GM21786 (cell line): ENCODE data around the gene OR2G3.

ENCODE experiments used
- ATAC-seq: cut with Tn5 transposase; IDR thresholded peaks from one replicate; pipeline ENCODE4 v1.9.1; 2021; ENCODE audit not compliant: unreplicated experiment

OR2G3 gene

DNA sequence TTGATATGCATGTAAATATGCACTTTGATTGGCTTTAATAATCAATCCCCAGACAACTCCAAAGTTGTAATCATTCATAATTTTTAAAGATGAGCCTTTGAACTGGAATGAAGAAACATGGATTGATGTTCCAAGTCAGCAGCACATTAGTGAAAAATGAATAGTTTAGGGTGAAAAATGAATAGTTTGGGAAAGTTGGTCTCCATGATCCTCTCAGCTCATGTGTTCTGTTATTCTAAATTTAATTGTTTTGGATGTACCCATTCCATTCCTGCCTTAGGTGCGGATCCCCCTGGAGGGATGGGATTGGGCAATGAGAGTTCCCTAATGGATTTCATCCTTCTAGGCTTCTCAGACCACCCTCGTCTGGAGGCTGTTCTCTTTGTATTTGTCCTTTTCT is at the start of gene OR2G3:
Gene OR2G3, plus strand, starts transcription at position 301 of the 400 bp plus-strand sequence. Its CDS starts 0 bp downstream, at position 301.
- no peak for ATAC-seq

DNA sequence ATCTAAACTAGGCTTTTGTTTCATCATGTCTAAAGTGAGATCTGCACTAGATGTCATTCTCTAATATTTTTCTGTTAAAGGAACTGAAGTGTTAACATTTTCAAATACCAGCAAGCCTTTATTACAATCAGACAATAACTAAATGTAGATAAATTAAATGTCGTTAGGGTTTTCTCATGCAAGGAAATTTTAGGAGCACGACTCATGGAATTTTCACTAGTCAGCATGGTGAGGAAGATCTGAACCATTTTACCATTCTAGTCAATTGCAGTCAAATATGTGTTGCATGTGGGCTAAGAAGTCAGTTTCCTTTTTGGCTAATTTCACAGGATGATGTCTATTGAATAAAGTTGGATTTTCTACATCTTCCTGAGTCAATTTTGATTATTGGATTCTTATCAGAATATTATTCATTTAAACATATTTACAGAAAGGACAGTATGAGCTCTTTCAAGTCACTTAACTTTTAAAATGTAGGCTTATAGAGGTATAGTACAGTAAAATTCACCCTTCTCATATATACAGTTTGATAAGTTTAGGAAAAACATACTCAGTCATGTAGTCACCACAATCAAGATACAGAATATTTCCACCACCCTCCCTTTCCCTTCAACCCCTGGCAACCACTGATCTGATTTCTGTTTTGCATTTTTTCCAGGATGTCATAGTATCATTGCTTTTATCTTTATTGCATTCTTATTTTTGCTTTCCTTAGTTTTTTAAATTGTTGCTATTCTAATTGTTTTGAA is 47.3 kb upstream of the OR2G3 start:
- ATAC-seq: no peak

DNA sequence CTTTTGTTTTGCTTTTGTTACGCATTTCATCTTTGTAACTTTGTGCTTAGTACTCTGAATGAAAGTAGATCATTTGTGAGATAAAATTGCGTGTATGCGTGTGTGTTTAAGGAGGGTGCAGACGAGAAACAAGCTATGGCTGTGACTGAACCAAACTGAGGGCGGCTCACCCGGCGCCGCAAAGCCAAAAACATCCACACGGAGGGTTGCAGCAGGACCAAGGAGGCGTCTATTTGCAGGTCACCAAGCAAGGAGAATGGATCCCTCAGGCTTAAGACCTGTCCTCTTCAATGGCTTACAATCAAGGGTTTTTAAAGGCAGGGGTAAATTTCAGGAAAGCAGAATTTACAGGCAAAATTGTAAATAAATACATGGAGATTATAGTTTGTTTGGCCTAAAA is 43.7 kb upstream of the OR2G3 start:
- no peak for ATAC-seq

DNA sequence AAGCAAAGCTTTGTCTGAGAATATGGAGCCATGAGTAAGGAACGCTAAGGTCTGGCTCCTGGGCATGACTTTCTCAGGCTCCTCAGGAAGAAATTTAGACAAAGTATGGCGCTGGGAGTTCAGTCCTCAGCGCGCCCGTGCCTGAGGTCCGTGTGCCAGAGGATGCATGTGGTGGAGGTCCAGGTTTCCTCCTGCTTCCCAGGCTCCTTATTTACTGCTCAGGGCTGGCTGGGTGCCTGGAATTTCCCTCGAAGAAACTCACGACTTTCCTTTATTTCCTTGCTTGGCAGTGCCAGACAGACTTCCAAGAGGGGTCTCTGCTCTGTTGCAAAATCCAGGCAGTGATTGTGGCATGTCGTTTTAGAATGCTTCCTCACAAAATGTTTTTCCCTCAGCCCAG is 43.2 kb upstream of the OR2G3 start:
- ATAC-seq: no peak

DNA sequence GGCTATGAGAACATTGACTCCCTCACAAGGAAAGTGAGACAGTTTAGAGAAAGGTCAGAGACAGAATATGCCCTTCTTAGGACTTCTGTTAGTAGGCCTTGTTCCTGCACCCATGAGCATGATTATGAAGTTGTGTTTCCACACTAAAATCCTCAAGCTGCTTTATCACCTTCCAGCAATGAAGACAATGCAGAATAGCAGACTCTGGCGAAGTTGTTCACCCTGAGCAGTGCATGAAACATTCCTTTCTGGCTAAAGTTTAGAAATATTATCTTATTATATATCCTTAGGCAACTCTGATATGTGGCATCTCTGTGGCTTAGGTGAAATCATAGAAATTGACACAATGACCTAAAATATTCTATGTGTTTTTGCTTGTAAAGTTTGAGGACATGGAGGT is 31.1 kb upstream of the OR2G3 start:
- ATAC-seq: no peak

DNA sequence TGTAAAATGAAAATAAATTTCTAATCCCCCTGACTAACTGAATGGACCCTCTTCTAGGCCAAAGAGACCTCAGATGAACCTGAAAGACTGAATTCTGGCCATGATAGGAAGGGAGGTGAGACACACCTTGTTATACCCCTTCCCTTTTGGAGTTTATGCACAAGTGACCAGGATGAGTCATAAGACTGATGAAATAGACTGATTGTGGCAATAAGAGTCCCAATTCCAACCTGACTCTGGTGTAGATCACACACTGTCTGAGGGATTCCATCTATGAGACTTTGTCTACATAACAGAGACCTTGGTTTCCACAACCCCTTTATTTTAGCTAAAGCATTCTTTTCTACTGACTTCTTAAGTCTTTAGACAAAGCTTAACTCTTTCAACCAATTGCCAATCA is 30.7 kb upstream of the OR2G3 start:
- no peak for ATAC-seq

DNA sequence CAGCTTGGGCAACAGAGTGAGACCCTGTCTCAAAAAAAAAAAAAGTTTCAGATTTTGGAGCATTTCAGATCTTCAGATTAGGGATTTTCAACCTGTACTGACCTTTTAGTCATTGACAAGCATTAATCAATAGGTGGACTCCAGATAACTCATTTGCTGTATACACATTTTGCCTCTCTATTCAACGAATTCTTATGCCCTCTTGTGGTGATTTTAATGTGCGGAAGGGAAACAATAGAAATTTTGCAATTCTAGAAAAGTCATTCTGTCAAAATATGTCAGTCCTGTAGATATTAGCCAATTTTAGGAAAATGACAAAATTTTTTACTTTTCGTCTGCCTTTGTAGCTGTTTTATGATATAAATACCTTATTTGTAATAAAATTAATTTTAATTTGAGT is 28.9 kb upstream of the OR2G3 start:
- ATAC-seq: peak; percentile 61

DNA sequence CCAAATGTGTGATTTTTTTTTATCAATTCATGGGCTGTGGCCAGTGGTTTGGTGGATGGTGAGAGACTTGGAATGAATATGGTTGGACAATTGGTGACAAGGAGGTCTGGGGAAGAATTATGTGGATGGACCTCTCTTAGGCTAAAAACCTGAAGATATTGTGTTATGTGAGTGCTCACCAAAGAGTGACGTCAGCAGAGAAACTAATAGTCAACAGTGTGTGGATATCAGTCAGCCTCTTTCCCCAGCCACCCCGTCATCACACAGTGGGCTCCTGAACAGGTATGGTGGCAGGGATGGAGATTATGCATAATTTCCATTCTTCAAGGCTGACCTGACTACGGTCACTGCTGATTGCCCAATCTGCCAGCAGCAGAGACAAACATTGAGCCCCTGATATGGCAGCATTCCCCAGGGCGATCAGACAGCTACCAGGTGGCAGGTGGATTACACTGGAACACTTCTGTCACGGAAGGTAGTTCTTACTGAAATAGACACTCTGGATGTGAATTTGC is 26.4 kb upstream of the OR2G3 start:
- ATAC-seq: no peak

DNA sequence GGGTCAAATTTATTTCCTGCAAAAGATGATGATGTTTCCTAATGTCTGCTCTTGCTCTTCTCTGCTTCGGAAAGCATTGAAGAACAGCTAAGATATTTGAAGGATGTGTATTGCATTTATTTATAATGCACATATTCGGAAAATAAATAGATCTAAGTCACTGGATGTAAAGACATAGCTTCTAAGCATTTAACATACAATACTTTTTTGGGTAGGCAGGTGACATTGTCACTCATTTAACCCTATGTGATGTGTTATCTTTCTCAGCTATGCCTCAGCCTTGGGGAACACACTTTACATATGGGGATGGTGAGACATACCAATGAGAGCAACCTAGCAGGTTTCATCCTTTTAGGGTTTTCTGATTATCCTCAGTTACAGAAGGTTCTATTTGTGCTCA is 17.3 kb upstream of the OR2G3 start, which contains the start of gene OR2G2:
Gene OR2G2, plus strand, starts transcription at position 301 of the 400 bp plus-strand sequence. Its CDS starts 0 bp downstream, at position 301.
- ATAC-seq: no peak

DNA sequence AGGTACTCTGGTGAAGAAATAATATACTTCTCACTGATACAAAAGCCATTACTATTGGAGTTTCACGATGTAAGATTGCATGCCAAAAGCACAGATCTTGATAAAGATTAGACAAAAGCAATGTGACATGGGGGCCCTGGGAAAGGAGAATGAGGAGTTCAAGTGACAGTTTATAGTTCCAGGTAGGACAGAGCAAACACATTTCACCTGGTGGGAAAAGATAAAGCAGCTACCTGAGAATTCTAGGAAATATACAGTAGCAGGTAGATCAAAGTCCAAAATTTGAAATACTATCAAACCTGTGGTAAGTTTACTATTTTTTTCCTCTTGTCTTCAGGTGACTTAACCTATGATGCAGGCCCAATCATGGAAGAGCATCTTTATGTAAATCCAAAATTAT is 8.0 kb downstream of the OR2G3 start:
- ATAC-seq: no peak

DNA sequence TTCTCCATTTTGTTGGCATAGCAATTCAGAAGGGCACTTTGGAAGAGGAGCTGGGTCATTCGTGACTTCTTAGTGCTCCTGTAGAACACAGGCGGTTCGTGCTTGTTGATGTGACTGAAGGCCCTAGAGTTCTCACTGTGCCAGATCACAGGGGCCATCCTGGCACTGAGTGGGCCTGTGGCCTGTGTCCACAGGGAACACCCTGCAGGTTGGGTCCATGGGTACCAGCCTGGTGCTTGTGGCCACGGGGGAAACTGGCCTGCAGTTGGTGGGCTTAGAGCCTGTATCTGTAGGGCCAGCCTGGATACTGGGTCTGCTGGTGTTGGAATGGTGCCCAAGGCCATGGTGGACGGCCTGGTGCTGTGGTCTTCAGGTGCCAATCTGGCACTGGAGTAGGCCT is 9.2 kb downstream of the OR2G3 start:
- no peak for ATAC-seq

DNA sequence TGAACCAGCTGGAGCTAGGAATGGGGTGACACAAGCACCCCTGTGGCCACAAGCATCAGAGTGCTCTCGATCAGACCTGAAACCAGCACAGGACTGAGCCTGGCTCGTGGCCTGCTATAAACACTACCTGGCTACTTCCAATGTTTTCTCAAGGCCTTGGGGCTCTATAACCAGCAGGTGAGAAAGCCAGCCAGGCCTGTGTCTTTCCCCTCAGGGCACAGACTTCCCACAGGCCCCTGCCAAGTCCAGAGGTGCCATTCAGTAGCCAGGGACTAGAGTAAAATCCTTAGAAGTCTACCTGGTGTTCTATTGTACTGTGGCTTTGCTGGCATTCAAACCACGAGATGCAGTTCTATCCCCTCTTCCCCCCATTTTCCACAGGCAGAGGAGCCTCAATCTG is 22.6 kb downstream of the OR2G3 start:
- ATAC-seq: no peak

DNA sequence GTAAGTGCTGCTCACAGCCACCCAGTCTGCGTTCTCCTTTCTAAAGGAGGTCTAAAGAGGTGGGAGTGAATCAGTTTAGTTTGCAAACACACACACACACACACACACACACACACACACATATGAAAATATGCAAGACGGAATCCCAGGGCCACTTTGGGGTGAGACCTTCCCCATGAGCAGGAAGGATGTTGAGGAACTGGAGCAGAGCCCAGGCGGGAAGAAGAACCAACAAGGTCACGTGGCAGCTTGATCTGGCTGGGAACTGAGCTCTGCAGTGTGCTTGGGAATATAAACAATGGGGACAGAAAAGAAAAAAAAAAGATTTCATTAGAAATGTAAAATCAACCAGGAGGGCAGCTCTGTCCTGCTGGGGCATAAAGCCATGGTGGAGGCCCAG is 32.6 kb downstream of the OR2G3 start:
- no peak for ATAC-seq

DNA sequence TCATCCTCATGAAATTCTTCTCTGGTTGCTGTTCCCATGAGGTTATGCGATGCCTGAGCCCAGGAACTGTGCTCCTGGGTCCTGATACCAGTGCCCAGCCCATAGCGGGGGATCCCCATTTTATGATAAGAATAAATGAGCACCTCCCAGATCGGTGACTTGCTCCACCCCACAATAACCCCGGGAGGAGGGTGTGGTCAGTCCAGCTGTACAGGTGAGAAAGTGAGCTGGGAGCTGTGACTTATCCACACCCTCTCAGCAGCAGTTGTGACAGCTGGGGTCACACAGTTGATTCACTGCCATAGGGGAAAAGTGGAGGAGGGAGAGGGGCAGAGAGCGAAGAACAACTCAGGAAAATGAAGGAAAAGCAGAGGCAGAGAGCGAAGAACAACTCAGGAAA is 33.4 kb downstream of the OR2G3 start:
- no peak for ATAC-seq

DNA sequence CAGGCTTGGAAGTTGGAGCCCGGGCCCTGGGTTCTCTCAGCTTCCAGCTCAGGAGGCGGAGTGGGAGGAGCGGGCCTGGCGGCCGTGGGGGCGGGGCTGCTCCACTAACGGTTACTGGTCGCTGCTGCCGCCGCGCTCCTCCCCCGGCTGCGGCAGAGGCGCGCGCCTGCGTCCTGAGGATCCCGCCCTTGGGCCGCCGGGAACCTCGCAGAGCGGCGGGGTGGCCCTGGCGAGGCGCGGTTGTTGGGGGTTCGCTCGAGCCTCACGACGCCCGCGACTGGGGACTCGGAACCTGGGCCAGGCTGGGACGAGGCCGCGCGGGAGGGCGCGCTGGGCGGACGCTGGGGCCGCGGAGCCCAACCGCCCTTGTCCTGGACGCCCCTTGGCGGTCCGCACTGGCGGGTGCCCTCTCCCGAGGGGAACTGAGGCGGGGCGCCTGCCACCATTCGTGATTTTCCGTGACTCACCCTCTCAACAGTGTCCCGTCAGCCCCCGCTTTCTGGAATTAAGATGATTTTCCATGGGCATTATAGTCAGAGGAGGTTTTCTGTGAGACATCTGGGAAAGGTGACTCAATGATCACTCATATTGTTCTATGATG is 34.1 kb downstream of the OR2G3 start:
- no peak for ATAC-seq

DNA sequence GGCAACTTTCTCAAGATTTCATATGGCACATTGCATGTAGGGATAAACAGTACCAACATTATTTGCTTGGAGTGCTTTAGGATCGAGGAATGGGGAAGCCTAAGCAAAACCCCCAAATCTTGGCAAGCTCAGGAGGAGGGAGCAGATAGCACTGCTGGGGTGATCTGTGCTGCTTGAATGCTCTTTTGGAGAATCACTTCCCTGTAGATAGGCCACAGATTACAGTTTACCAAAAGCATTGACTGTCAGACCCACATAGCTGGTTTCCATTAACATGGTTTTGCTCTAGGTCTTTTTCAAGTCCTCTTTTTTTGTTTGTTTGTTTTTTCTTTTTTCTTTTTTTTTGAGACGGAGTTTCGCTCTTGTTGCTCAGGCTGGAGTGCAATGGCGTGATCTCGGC is 37.4 kb downstream of the OR2G3 start:
- ATAC-seq: no peak

DNA sequence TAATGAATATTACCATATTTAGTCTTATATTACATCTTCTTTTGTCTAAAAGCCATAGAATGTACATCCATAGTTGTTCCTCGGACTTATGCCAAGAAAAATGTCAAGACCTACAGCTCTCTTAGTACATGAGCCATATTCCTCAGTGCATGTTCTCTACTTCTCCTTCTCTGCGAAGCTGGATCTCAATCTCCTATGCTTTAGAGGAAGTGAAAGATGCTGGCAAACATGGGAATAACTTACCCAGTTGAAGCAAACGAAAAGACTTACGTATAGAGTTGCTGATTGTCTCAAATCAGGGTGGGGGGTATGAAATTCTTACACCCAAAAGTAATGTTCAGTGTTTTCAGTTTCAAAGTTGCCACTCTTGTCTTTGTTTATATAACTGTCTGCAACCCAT is 41.5 kb downstream of the OR2G3 start:
- no peak for ATAC-seq

DNA sequence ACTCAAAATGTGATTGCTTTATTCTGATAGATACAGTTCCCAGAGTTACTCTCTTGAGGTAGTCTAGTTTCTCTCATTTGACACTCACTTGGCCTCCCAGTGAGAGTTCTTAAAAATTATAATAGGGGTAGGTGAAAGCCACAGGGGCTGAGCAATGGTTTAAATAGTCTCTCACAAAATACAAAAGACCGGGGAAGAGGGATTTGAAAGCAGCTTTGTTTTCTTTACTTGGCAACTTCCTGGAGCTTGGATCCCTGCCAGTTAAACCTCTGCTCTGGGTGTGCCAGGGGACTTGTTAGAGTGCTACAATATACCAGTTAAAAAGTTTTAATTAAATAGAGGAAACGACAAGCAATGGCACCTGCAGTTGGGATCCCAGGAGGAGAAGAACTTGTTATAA is 42.5 kb downstream of the OR2G3 start:
- ATAC-seq: no peak

DNA sequence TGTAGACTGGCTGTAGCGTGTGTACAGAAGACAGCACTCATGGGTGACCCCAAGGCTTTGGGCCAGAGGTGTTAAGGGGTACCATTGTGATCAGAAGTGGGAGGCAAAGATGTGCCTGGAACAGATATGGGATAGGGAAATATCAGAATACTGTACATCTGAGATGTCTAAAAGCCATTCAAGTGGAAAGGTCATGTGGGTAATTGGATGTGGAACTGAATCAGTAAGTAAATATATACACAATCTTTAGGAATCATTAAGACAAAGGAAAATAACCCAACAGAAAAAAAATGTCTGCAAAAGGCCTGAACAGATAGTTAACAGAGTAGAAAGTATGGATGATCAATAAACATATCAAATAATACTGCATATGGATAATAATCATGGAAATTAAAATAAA is 47.7 kb downstream of the OR2G3 start:
- no peak for ATAC-seq
